HepG2 (cell line): Measurements from ENCODE around the gene ZMIZ1. TPM values are rescaled to one million over a fixed set of nuclear protein-coding genes. Genes with fewer than 3 reads are reported as not detected.
A peak's percentile ranks its signal among the peaks of the same experiment; 100 is the strongest.

Source experiments
- ATAC-seq: fragments of 200-7000 bp; cut with Tn5 transposase; 3 replicates; pipeline ENCODE4 v1.9.1; 2020; ENCODE audit warnings: mild to moderate bottlenecking, moderate library complexity
- BruUV-seq: library from RNA; stranded (reverse); fragments of 400-500 nt; replicated peaks from 2 replicates; lab custom pipeline; 2021; lab: Mats Ljungman, UMichigan
- CTCF ChIA-PET: fragments of 300-600 bp; formaldehyde crosslinking; extraction: SDS; loops from one replicate; lab custom pipeline; 2021; ENCODE audit warnings: low total read pairs, inconsistent platforms, low intra/inter-chr PET ratio; lab: Yijun Ruan, JAX
- POLR2A ChIA-PET: fragments of 350-600 bp; sonication (Branson Sonifier 250); formaldehyde crosslinking; loops from one replicate; lab custom pipeline; 2020; ENCODE audit warnings: antibody characterized with exemption, inconsistent platforms; lab: Yijun Ruan, JAX
- DNase-seq: peaks from one replicate; pipeline ENCODE4 v3.0.0-alpha.2; 2015; ENCODE audit warnings: low spot score
- FAIRE-seq: peaks from 3 replicates; lab custom pipeline; 2011; peaks lifted over from hg19 to GRCh38; lab: Jason Lieb, UNC
- H2AFZ ChIP-seq: one replicate; pipeline ENCODE4 v1.6.1; 2011; ENCODE audit warnings: low read length, inconsistent platforms
- H3K27ac ChIP-seq: fragments of 300-600 bp; 3 replicates; pipeline ENCODE4 v1.8.0; 2011; ENCODE audit warnings: mixed run types, mild to moderate bottlenecking, mixed read lengths, low read length, inconsistent platforms; ENCODE audit not compliant: insufficient read depth; ENCODE audit errors: extremely low read length
- H3K27me3 ChIP-seq, 2 experiments: fragments of 200-600 bp in 1 of 2; 2 replicates in 1 of 2; 3 replicates in 1 of 2; pipeline versions ENCODE4 v1.6.0 to v1.8.0; 2011; ENCODE audit warnings: low read length in 2 of 2, mild to moderate bottlenecking in 2 of 2, moderate library complexity in 2 of 2, inconsistent platforms in 1 of 2; ENCODE audit not compliant: insufficient read depth in 2 of 2, control insufficient read depth in 1 of 2
- H3K36me3 ChIP-seq, 2 experiments: fragments of 200-600 bp in 1 of 2; replicated peaks in 1 of 2; 2 replicates in 1 of 2; 3 replicates in 1 of 2; pipeline versions ENCODE4 v1.5.1 to v1.8.0; 2011; ENCODE audit warnings: low read length in 2 of 2, inconsistent platforms in 1 of 2; ENCODE audit not compliant: insufficient read depth in 2 of 2, control insufficient read depth in 1 of 2
- H3K4me1 ChIP-seq: 2 replicates; pipeline ENCODE4 v1.5.1; 2012; ENCODE audit warnings: low read length, inconsistent platforms; ENCODE audit not compliant: insufficient read depth
- H3K4me2 ChIP-seq: 2 replicates; pipeline ENCODE4 v1.6.0; 2011; ENCODE audit warnings: low read depth, low read length, inconsistent platforms
- H3K4me3 ChIP-seq, 3 experiments: fragments of 200-600 bp in 1 of 3; sonication (generic), shearing (Covaris generic) in 1 of 3; replicated peaks in 1 of 3; 2 replicates each; pipeline ENCODE4 v1.5.1; 2011 to 2016; ENCODE audit warnings: low read length in 3 of 3, inconsistent platforms in 2 of 3, low read depth in 2 of 3, mild to moderate bottlenecking in 2 of 3, control low read depth in 1 of 3, mixed read lengths in 1 of 3; ENCODE audit not compliant: insufficient read depth in 1 of 3
- H3K79me2 ChIP-seq: one replicate; pipeline ENCODE4 v1.6.1; 2011; ENCODE audit warnings: low read length, inconsistent platforms; ENCODE audit not compliant: insufficient read depth
- H3K9ac ChIP-seq: 2 replicates; pipeline ENCODE4 v1.6.0; 2011; ENCODE audit warnings: mild to moderate bottlenecking, low read depth, low read length, inconsistent platforms; ENCODE audit not compliant: insufficient read depth
- H3K9me3 ChIP-seq: 2 replicates; pipeline ENCODE4 v1.5.1; 2012; ENCODE audit warnings: mild to moderate bottlenecking, low read length
- H4K20me1 ChIP-seq: 2 replicates; pipeline ENCODE4 v1.6.0; 2011; ENCODE audit warnings: inconsistent platforms, mild to moderate bottlenecking, low read length, moderate library complexity; ENCODE audit not compliant: insufficient read depth
- AGO2 ChIP-seq: fragments of 200-400 bp; formaldehyde crosslinking; optimal IDR thresholded peaks from 2 replicates; pipeline ENCODE3; 2017; ENCODE audit warnings: mild to moderate bottlenecking, low read depth, low read length, moderate library complexity
- ATF1 ChIP-seq: IDR thresholded peaks from 2 replicates; pipeline ENCODE4 v1.6.1; 2016; ENCODE audit warnings: mild to moderate bottlenecking, control low read depth
- CHD4 ChIP-seq: fragments of 200-600 bp; sonication (generic); IDR thresholded peaks from 2 replicates; pipeline ENCODE4 v1.7.0; 2017; ENCODE audit warnings: mild to moderate bottlenecking, low read length, borderline replicate concordance
- HNF4A ChIP-seq: sonication (generic); formaldehyde crosslinking; IDR thresholded peaks from 2 replicates; pipeline ENCODE4 v1.4.0; 2020; ENCODE audit warnings: missing genetic modification reagents
- PHF8 ChIP-seq: sonication (generic); formaldehyde crosslinking; IDR thresholded peaks from 2 replicates; pipeline ENCODE4 v1.5.0; 2020; ENCODE audit warnings: missing genetic modification reagents
- SIN3B ChIP-seq: fragments of 150-350 bp; IDR thresholded peaks from 2 replicates; pipeline ENCODE4 v1.6.1; 2014; ENCODE audit warnings: low read length
- SOX6 ChIP-seq, 2 experiments: fragments of 450-650 bp in 1 of 2; sonication (generic) in 1 of 2; formaldehyde crosslinking in 1 of 2; IDR thresholded peaks; 2 replicates each; pipeline versions ENCODE4 v1.4.0 to v1.6.1; 2017 to 2020; ENCODE audit warnings: antibody characterized with exemption in 1 of 2, mild to moderate bottlenecking in 1 of 2, missing genetic modification reagents in 1 of 2
- TAF15 ChIP-seq: fragments of 200-400 bp; formaldehyde crosslinking; IDR thresholded peaks from one replicate; pipeline ENCODE4 v1.6.1; 2018; ENCODE audit warnings: mild to moderate bottlenecking, low read depth, low read length; ENCODE audit not compliant: poor library complexity, severe bottlenecking
- TEAD3 ChIP-seq: optimal IDR thresholded peaks from 2 replicates; pipeline ENCODE3; 2016; ENCODE audit warnings: borderline replicate concordance
- ZNF225 ChIP-seq: sonication (generic); formaldehyde crosslinking; IDR thresholded peaks from 2 replicates; pipeline ENCODE4 v1.4.0; 2020; ENCODE audit warnings: mild to moderate bottlenecking, missing genetic modification reagents
- whole genome bisulfite sequencing: methylation state at CpG from one replicate; pipeline ENCODE4 v1.1.6; 2017; ENCODE audit warnings: low lambda C conversion rate; 5-methylcytosine and 5-hydroxymethylcytosine counted together
- in situ Hi-C: cut with HindIII; loops from 2 replicates; pipeline ENCODE4 v1.10.0; 2017; ENCODE audit warnings: low pct_unique_long_range_greater_than_20kb; ENCODE audit not compliant: extremely low pct_ligation_motif_present
- intact Hi-C: fragments of 100-400 bp; cut with micrococcal nuclease; formaldehyde crosslinking; loops from one replicate; pipeline ENCODE4 v1.10.0; 2022; ENCODE audit not compliant: unreplicated experiment
- polyA plus RNA-seq, 8 experiments: library from polyadenylated mRNA; depleted of rRNA in 3 of 8; stranded (reverse) in 7 of 8; unstranded in 1 of 8; fragments of >200 nt; fragmentation: Illumina TruSeq in 4 of 8; extraction: Trizol in 4 of 8; gene quantifications; 2 replicates each; pipeline versions ENCODE4 v1.2.1 to v1.2.3, GENCODE V29; 2011 to 2016; ENCODE audit warnings: low read depth in 4 of 8, missing spikeins in 1 of 8, mixed read lengths in 1 of 8; ENCODE audit not compliant: insufficient read depth in 1 of 8
- total RNA-seq, 5 experiments: library from RNA; depleted of rRNA; stranded (reverse); fragments of >200 nt; fragmentation: Illumina TruSeq; extraction: Trizol; gene quantifications; 2 replicates each; pipeline ENCODE4 v1.2.3, GENCODE V29; 2016; ENCODE audit warnings: low read depth in 1 of 5

Gene ZMIZ1
- total and polyA plus RNA-seq, 2 of the 13 experiments (the other 11 are each of a cell fraction or from before 2014, with no cell fraction given), result 5.3 to 10.2 TPM

DNA sequence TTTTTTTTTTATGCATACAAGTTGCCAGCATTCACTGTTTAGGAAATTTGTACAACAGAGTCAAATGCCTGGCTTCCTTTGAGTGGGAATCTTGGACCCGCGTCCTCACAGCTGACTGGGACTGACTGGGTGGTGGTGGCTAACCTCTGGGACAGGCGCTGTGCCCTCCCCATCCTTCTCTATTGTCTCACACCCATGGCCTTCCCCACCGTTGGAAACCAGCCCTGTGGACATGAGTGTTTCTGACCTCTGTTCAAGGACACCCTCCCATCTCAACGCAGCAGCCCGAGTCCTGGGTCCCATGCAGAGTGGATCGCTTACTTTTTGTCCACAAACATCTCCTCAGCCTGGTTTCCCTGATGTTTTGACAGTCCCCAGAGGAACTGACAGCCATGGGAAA is 153.4 kb downstream of the ZMIZ1 start:
- H3K4me1 ChIP-seq, result peaks cover 8% of the 10 kb centered on the region; the same call in 1 of the 2 replicates
- no peaks in the 10 kb centered on the region for H3K9me3 ChIP-seq
- H3K4me2 ChIP-seq, result no peak overlapping the region
- FAIRE-seq (no peak), ATAC-seq (peak; percentile 13; the same call in 1 of the 3 replicates), DNase-seq (no peak)
- peaks cover 52 to 83% of the 10 kb centered on the region in 2 experiments for H3K36me3 ChIP-seq
- in situ Hi-C loops, result no loop called here
- H3K9ac ChIP-seq, result no peak overlapping the region
- ChIA-PET CTCF (no interaction called here), POLR2A (no interaction called here)
- peaks cover 7% of the 10 kb centered on the region; the same call in 1 of the 2 replicates for H4K20me1 ChIP-seq
- intact Hi-C loops, result no loop called here
- H3K79me2 ChIP-seq, result no peaks in the 10 kb centered on the region
- WGBS, result 63% methylated on average over 7 of the region's 7 CpGs
- H2AFZ ChIP-seq, result no peak overlapping the region
- TF ChIP-seq TEAD3 (CRISPR knock-in tag) (no peak), PHF8 (CRISPR knock-in tag) (no peak), ATF1 (CRISPR knock-in tag) (no peak), SOX6 (IDR thresholded peaks at IDR 0.05) (no peak), SOX6 (CRISPR knock-in tag; IDR thresholded peaks at IDR 0.05) (0 out of 2 replicates have a peak, but pooled peaks have one; percentile 13), HNF4A (CRISPR knock-in tag) (0 out of 2 replicates have a peak, but pooled peaks have one; percentile 26), ZNF225 (no peak), SIN3B (no peak)
- BruUV-seq, result no TSS peak
- H3K27ac ChIP-seq, result no peak overlapping the region
- no peak overlapping the region for H3K4me3 ChIP-seq
- no peaks in the 10 kb centered on the region for H3K27me3 ChIP-seq

GRCh38 chr10:79223091-79224048 is 154.6 kb downstream of the ZMIZ1 start:
- POLR2A ChIA-PET, result no interaction called here
- Histone ChIP-seq H3K9ac (no peak overlapping the region), H3K4me3 (no peak overlapping the region), H3K9me3 (no peaks in the 10 kb centered on the region), H3K36me3 (peaks cover 54 to 86% of the 10 kb centered on the region in 2 experiments), H3K27me3 (no peaks in the 10 kb centered on the region), H3K27ac (no peak overlapping the region), H3K4me2 (no peak overlapping the region), H2AFZ (no peak overlapping the region), H3K79me2 (no peaks in the 10 kb centered on the region), H4K20me1 (peaks cover 7% of the 10 kb centered on the region; the same call in 1 of the 2 replicates), H3K4me1 (peaks cover 8% of the 10 kb centered on the region; the same call in 1 of the 2 replicates)
- DNase-seq (no peak), ATAC-seq (no peak), FAIRE-seq (no peak)
- no TSS peak for BruUV-seq
- 96% methylated on average over 13 of the region's 22 CpGs for WGBS
- no peak for TF ChIP-seq TAF15
- TF ChIP-seq CHD4, result no peak
- peak; percentile 43 for TF ChIP-seq AGO2
- in situ Hi-C loops (no loop called here), intact Hi-C loops (no loop called here)
- CTCF ChIA-PET, result no interaction called here
